Colonic mucosa (tissue), 4 donors: Measurements from ENCODE around the gene DGKI. TPM values are rescaled to one million over a fixed set of nuclear protein-coding genes. Genes with fewer than 3 reads are reported as not detected.

ENCODE experiments used
- DNase-seq: peaks from one replicate; pipeline ENCODE4 v3.0.0-alpha.2; 2020
- H3K27ac ChIP-seq: fragments of 200-600 bp; one replicate; pipeline ENCODE4 v1.8.0; 2021
- H3K27me3 ChIP-seq: fragments of 200-600 bp; one replicate; pipeline ENCODE4 v1.8.0; 2021
- H3K36me3 ChIP-seq: fragments of 200-600 bp; one replicate; pipeline ENCODE4 v1.8.0; 2021
- H3K4me1 ChIP-seq: fragments of 200-600 bp; one replicate; pipeline ENCODE4 v1.8.0; 2021; ENCODE audit warnings: mild to moderate bottlenecking
- H3K4me3 ChIP-seq: fragments of 200-600 bp; one replicate; pipeline ENCODE4 v1.8.0; 2021
- H3K9ac ChIP-seq, 2 donors: one replicate each; pipeline ENCODE4 v1.7.0; 2013; ENCODE audit warnings: control low read depth in 2 of 2, low read depth in 2 of 2, low read length in 2 of 2
- H3K9me3 ChIP-seq: fragments of 200-600 bp; one replicate; pipeline ENCODE4 v1.8.0; 2021
- CTCF ChIP-seq: fragments of 200-600 bp; IDR thresholded peaks from one replicate; pipeline ENCODE4 v1.8.0; 2022; ENCODE audit warnings: antibody characterized with exemption, mild to moderate bottlenecking
- intact Hi-C: fragments of 100-400 bp; cut with DNase I; formaldehyde crosslinking; loops from one replicate; pipeline ENCODE4 v1.14.1; 2022
- total RNA-seq, 2 donors: library from RNA; stranded (reverse); fragmentation: NEBNext Ultra II Directional in 1 of 2; extraction: Animal tissue kit (Norgen Biotek cat#: 25700) in 1 of 2; gene quantifications; one replicate each; pipeline ENCODE4 v1.2.1, GENCODE V29; 2021
- donor health status: healthy.
- donor health status: DM: no; HTN: no; CAD: no.
- donor health status: DM: no; HTN: no; CAD: no.

Gene DGKI
- total RNA-seq, 2 donors from 2014 or later, result 0.35 to 0.67 TPM

- Histone ChIP-seq H3K27me3 (peaks cover 6% of the 10 kb centered on the region), H3K4me1 (no peaks in the 10 kb centered on the region), H3K36me3 (no peaks in the 10 kb centered on the region), H3K9me3 (no peaks in the 10 kb centered on the region), H3K27ac (no peak overlapping the region), H3K9ac (no peak overlapping the region), H3K4me3 (no peak overlapping the region)
- no peak for TF ChIP-seq CTCF
- intact Hi-C loops, result no loop called here
- DNase-seq, result no peak
These were observed 28.7 kb downstream of the DGKI start for GRCh38 chr7:137818036-137818435.

DNA sequence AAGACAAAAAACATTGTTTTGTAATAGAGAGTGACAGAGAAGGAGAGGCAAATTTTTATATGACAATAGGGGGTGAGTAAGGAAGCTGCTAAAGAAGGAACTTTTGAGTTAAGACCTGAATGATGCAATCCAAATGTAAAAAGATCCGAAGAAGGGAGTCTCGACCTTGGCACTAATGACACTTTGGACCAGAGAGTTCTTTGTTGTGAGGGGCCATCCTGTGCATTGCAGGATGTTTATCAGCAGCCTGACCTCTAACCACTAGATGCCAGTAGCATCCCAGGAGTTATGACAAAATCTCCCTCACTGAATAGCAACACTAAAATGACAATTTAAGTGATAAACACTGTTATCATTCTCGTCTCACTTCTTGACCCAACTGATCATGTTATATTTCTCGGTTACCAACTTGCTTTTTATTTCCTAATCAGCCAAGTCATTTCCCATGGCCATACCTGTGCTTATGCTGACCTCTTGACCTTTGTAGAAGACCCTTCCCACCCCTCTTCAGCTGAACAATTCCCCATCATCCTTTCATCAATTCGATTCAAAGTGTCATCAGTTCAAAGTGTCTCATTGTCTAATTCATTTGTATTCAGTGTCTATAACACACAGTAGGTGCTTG lies 30.0 kb downstream of the DGKI start:
- Histone ChIP-seq H3K4me3 (no peak overlapping the region), H3K36me3 (no peaks in the 10 kb centered on the region), H3K27ac (no peak overlapping the region), H3K4me1 (no peaks in the 10 kb centered on the region), H3K9ac (no peak overlapping the region), H3K27me3 (no peaks in the 10 kb centered on the region), H3K9me3 (no peaks in the 10 kb centered on the region)
- no peak for TF ChIP-seq CTCF
- intact Hi-C loops, result no loop called here
- DNase-seq, result no peak

GRCh38 chr7:137813541-137813940 lies 33.2 kb downstream of the DGKI start:
- no peak for DNase-seq
- intact Hi-C loops, result no loop called here
- no peak for TF ChIP-seq CTCF
- no peaks in the 10 kb centered on the region for H3K9me3 ChIP-seq
- H3K36me3 ChIP-seq, result no peaks in the 10 kb centered on the region
- H3K4me3 ChIP-seq, result no peak overlapping the region
- no peak overlapping the region for H3K27ac ChIP-seq
- H3K9ac ChIP-seq, result no peak overlapping the region
- H3K4me1 ChIP-seq, result no peaks in the 10 kb centered on the region
- no peaks in the 10 kb centered on the region for H3K27me3 ChIP-seq

DNA sequence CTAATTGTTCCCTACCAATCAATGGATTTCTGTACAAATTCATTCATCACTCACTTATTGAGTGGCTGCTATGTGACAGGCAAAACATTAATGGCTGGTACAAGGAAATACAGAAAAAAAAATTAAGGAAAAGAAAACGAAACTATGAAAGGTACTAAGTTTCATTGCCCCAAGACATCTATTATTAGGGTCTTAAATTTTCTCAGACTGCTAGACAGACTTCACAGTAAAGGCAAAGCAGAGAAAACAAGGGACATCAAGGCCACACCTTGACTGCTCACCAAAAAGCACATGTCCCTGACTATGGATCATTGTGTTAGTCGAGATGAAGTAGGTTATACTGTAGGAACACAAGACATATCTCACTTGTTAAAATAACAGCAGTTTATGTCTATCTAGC lies 36.5 kb downstream of the DGKI start:
- Histone ChIP-seq H3K4me3 (no peak overlapping the region), H3K9ac (no peak overlapping the region), H3K4me1 (no peaks in the 10 kb centered on the region), H3K9me3 (no peaks in the 10 kb centered on the region), H3K27ac (no peak overlapping the region), H3K27me3 (no peaks in the 10 kb centered on the region), H3K36me3 (no peaks in the 10 kb centered on the region)
- intact Hi-C loops, result no loop called here
- TF ChIP-seq CTCF, result no peak
- no peak for DNase-seq

DNA sequence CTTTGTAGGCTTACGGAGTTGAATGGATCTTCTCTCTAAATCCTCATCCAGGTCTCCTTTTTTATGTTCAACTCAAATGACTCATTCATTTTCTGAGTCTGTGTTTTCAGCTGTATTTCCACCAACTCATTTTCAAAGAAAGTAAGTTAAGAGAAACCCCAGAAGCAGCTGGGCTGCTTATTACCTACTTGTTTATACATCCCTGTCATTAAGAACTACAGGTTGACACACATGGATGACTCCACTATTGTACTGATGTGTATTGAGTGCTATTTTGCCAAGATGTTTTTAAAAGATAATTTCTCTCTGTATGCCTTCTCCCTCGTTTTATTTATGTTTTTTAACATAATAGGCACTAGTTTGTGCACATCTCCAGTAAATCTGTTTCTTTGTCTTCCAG lies 41.9 kb downstream of the DGKI start:
- H3K9ac ChIP-seq, result no peak overlapping the region
- no peak overlapping the region for H3K27ac ChIP-seq
- DNase-seq, result no peak
- intact Hi-C loops, result no loop called here
- H3K36me3 ChIP-seq, result no peaks in the 10 kb centered on the region
- H3K4me1 ChIP-seq, result no peaks in the 10 kb centered on the region
- H3K9me3 ChIP-seq, result no peaks in the 10 kb centered on the region
- no peak for TF ChIP-seq CTCF
- H3K4me3 ChIP-seq, result no peak overlapping the region
- H3K27me3 ChIP-seq, result no peaks in the 10 kb centered on the region
